HEK293T (cell line): ENCODE results near the gene RGS14.

ENCODE experiments used
- BHLHE40 ChIP-seq: fragments of 450-650 bp; IDR thresholded peaks from 2 replicates; pipeline ENCODE4 v1.6.1; 2016; ENCODE audit warnings: mild to moderate bottlenecking, moderate library complexity, borderline replicate concordance
- FOXM1 ChIP-seq: fragments of 450-650 bp; IDR thresholded peaks from 2 replicates; pipeline ENCODE4 v1.6.1; 2017; ENCODE audit warnings: mild to moderate bottlenecking, borderline replicate concordance

DNA sequence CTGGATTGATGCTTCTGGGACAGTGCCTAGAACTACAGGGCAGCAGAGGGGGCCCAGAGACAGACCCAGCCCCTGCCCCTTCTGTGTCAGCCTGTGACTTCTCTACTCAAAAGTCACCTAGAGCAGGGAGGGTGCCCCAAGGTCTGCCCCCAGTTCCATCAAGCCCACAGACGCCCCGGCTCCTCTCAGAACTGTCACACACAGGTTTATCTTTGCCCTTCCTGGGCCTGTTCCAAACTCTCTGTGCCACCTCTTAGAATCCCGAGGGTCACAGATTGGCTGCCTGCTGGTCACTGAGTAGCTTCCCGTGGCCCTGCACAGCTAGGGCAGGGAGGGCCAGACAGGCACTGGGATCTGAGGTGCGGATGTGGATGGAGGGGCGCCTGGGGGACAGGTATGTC, 1.7 kb downstream of the RGS14 start:
- TF ChIP-seq FOXM1 (no peak), BHLHE40 (no peak)
